GM04503 (cell line): Measurements from ENCODE around the gene NEDD4.
"Not testable (repeated sequence)": the region's sequence is repeated elsewhere in the genome, so short reads cannot be mapped to it uniquely, and the experiment has no call there.

Source experiments
- DNase-seq: peaks from one replicate; pipeline ENCODE4 v3.0.0-alpha.2; 2012; ENCODE audit warnings: low read depth

Gene NEDD4

GRCh38 chr15:56004281-56004680 lies 10.9 kb upstream of the NEDD4 start:
- not testable (repeated sequence) for DNase-seq

DNA sequence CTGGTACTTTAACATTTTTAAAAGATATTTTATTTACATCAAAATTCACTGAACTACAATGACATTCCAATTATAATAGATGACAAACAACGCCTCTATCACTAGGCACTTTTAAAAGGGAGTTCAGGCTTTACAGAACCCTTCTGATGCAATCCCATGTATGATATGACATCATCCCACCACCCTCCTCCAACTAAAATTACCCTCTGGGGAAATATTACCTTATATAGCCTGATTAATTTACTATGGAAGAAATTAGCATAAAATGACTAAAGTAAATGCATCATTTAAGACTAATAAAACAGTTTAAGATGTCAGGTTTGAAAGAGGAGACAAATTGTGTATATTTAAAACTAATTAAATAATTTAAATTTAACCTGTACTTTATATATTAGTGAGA lies 10.4 kb upstream of the NEDD4 start:
- DNase-seq: not testable (repeated sequence)

- not testable (repeated sequence) for DNase-seq
These were observed 9.9 kb upstream of the NEDD4 start for GRCh38 chr15:56003277-56003676.

- DNase-seq: no peak
These were observed 8.2 kb upstream of the NEDD4 start for GRCh38 chr15:56001471-56002078.

DNA sequence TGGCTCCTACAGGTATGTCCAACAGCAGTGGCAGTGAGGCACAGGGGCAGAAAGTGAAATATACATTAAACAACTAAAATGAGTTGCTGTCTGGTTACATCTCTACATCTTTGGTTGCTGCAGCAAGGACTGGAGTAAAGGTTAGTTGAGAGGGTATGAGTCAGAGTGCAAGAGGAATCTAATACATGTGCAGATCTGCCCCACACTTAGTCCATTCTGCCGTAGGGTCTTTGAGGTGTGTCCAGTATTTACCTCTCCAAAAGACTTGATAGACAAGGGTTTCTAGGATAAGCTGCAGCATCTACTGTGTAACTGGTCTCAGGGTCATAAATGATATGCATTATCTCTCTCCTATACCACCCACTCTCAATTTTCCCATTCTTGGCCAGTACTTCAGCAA lies 6.2 kb upstream of the NEDD4 start:
- no peak for DNase-seq

DNA sequence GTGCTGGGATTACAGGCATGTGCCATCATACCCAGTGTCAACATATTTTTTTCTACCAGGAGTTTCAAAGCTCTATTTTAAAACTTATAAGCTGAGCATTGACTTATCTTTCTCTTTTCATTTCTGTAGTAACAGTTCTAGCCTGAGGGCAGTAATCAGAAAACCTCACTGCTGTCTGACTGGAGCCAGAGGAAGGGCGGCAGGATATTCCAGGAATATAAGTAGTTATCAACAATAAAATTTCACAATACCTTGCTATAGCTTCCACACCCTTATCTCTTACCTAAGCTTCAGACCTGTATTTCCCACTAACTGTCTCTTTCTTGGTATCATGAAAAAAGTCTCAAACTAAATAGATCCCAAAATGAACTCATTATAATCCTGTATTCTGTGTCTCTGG lies 5.1 kb upstream of the NEDD4 start:
- no peak for DNase-seq

DNA sequence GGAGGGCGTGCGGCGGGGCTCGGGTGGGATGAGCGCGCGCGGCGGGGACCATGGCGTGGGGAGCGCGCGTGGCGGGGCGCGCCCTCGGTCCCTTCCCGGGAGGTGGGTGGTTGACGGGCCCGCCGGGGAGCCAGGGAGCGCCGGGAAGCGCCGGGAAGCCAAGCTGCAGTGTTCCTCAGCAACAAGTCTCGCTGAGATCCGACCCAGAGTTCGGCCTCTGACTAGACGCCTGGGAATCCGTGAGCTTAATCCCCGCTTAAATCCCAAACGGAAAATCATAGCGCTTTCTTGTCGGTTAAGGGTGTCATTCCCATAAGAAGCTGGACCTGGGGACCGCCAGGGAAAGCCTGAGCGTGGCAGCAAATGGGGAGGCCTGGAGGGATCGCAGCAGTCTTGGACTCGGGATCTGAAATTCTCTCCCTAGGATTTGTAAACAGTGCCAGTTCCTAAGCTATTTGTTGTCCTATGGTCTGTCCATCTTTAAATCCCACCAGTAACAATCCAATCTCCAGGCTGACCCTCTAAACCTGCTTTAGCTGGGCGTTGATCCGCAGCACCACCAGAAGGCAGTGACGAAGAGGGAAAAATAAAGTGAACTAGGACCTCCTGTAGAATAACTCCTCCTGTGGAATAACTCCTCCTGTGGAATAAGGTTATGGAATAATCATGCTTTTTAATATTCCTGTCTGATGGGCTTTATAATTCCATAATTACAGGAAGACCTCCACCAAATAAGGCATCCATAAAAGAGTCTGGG lies 570 bp upstream of the NEDD4 start:
- DNase-seq: peak; percentile 19

DNA sequence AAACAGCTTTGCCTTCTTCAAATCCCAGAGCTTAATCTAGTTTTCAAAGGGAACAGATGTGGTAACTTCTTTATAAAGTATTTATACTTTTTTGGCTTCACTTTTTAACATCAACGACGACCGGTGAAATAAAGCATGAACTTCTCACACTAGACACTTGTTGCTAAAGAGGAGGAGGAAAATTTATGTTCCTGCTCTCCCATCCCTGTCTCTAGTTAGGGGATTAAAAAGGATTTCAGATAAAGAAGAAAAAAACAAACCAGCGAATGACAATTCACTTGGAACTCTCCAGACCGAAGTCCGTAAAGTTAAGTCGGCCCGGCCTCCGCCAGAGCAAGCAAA lies 672 bp downstream of the NEDD4 start:
- DNase-seq: no peak

- DNase-seq: no peak
These were observed 1.3 kb downstream of the NEDD4 start for GRCh38 chr15:55991802-55992768.

DNA sequence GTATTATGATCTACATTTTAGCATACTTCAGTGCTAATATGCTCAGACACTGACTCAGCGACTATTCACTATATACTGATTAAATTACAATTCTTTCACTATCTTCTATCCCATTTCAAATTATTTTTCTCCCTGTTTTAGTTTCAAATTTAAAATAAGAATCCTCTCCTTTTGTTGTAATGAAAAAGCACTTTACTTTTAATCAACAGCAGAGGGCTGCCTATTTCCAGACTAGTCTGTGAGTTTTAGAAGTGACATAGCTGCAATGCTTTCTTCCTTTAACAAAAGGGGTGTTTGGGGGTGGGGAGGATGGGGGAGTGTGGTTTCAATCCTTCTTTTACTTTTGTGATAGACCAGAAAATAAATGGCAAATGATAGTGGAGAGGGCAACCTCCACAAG lies 2.4 kb downstream of the NEDD4 start:
- no peak for DNase-seq

- no peak for DNase-seq
These were observed 2.9 kb downstream of the NEDD4 start for GRCh38 chr15:55990516-55990915.

DNA sequence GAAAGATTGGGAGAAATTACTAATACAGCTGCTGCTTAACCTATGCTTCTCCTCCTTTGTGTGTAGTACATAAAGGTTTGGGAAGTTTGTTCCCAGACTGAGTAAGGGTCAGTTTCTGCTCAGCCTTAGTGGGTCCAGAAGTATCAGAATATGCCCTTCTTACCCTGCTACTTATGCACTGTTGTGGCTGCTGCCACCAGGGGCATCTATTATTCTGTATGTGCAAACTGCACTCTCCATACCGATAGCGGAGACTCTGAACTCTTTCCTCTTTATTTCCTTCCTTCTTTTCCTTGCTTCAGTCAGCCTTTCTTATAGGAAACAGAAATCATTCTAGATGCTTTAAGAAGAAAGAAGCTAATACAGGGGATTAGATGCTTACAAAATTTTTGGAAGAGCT lies 4.0 kb downstream of the NEDD4 start:
- DNase-seq: no peak

- DNase-seq: no peak
These were observed 11.7 kb downstream of the NEDD4 start for GRCh38 chr15:55981582-55982249.

- DNase-seq: no peak
These were observed 12.9 kb downstream of the NEDD4 start for GRCh38 chr15:55980511-55980910.

DNA sequence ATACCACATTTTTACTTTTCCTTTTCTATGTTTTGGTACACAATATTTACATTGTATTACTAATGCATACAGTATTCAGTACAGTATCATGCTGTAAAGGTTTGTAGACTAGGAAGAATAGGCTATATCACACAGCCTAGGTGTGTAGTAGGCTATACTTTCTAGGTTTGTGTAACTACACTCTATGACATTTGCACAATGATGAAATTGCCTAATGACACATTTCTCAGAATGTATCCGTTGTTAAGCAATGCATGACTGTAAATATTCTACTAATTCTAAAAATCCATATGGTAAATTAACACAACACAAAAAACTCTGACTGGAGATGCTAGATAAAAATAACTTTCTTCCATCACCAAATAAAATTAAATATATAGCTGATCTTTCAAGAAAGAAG lies 16.2 kb downstream of the NEDD4 start:
- DNase-seq: no peak

DNA sequence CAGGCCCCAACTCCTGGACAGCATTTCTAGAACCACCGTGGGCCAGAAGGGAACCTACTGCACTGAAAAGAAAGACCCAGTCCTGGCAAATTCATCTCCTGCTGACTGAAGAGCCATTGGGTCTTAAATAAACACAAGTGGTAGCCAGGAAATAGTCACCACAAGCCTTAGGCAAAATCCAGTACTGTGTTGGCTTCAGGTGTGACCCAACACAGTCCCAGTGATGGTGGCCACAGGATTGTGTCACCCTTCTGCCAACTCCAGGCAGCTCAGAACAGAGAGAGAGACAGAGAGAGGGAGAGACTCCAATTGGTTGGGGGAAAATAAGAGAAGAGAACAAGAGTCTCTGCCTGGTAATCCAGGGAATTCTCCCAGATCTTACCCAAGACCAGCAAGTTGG lies 23.1 kb downstream of the NEDD4 start:
- DNase-seq: no peak

GRCh38 chr15:55969582-55969981 lies 23.8 kb downstream of the NEDD4 start:
- DNase-seq: no peak

- DNase-seq: no peak
These were observed 24.5 kb downstream of the NEDD4 start for GRCh38 chr15:55968923-55969322.

DNA sequence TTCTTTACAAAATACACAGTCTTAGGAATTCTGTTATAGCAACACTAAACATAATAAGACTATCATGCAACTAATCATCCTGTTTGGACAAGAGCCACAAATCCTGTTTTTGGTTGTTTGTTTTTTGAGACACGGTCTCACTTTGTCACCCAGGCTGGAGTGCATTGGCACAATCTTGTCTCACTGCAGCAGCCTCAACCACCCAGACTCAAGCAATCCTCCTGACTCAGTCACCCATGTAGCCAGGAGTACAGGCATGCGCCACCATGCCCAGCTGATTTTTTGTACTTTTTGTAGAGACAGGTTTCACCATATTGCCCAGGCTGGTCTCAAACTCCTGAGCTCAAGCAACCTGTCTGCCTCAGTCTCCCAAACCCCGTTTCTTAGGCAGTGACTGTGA lies 28.3 kb downstream of the NEDD4 start:
- no peak for DNase-seq

DNA sequence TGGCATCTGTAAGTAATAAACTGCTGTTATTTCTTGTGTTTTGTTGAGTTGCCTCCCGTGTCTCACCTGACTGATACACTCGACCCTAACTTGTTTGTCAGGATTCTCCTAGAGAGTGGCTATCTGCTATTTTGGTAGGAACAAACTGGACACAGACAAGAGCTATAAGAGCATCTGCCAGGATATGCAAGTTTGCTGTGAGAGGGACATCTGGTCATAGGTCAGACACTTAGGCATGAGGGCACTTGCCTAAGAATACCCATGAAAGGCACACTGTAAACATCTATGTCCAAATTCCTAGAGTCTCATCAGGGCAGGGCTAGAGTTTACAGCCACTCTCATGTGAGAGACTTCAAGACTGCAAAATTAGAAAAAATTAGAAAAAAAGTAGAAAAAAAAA lies 32.5 kb downstream of the NEDD4 start:
- no peak for DNase-seq

DNA sequence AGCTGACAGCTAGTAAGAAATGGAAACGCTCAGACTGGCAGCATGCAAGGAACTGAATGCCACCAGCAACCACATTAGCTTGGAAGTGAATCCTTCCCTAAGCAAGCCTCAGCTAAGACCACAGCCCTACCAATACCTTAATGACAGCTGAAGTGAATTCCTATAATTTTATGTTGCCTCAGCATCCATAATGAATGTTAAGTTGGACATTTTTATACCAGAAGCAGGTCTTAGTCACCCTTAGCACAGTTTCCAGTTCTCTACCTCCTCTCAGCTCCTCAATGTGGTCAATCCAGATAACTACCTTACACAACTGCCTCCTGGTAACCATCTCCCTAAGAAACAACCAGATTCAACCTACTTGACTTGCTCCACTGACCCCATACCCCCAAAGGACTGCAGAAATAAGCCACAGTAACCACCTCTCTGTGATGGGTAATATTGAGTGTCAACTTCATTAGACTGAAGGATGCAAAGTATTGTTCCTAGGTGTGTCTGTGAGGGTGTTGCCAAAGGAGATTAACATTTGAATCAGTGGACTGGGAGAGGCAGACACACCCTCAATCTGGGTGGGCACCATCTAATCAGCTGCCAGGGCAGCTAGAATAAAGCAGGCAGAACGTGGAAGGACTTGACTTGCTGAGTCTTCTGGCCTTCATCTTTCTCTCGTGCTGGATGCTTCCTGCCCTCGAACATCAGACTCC lies 33.5 kb downstream of the NEDD4 start:
- DNase-seq: peak; percentile 16

DNA sequence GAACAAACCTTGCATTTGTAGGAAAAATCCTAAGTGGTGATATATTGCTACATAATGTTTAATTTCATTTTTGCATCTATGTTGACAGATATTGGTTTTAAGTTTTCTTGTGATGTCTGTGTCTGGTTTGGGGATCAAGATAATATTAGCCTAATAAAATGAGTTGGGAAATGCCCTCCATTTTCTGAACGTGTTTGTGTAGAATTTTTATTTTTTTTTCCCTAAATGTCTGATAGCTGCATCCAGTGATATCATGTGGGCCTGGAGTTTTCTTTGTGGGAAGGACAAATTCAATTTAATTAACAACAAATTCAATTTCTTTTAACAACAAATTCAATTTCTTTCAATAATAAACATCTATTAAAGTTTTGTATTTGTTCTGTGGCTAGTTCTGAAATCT lies 35.1 kb downstream of the NEDD4 start:
- no peak for DNase-seq
